Measurements from ENCODE around the gene SLC4A5. TPM values are rescaled to one million over a fixed set of nuclear protein-coding genes. Genes with fewer than 3 reads are reported as not detected.
"Not testable (repeated sequence)": the region's sequence is repeated elsewhere in the genome, so short reads cannot be mapped to it uniquely, and the experiment has no call there.

Gene SLC4A5
- total RNA-seq, 1 donor from 2014 or later: 4.2 TPM

GRCh38 chr2:74347742-74348141, 4.5 kb upstream of the SLC4A5 start:
- no peaks in the 10 kb centered on the region for H3K4me1 ChIP-seq
- H3K9me3 ChIP-seq: no peaks in the 10 kb centered on the region
- H3K27ac ChIP-seq: no peak overlapping the region
- intact Hi-C loops (cut with DNase I): no loop called here
- ATAC-seq (peak; percentile 47 to 49), DNase-seq (peak; percentile 58)
- H3K4me3 ChIP-seq: no peak overlapping the region
- H3K36me3 ChIP-seq: no peaks in the 10 kb centered on the region
- H3K27me3 ChIP-seq (ENCODE audit: low read depth): no peaks in the 10 kb centered on the region
- TF ChIP-seq CTCF (IDR thresholded peaks at IDR 0.05): no peak

- TF ChIP-seq CTCF (IDR thresholded peaks at IDR 0.05): no peak
- Histone ChIP-seq H3K9me3 (no peaks in the 10 kb centered on the region), H3K36me3 (no peaks in the 10 kb centered on the region), H3K4me1 (no peaks in the 10 kb centered on the region), H3K27me3 (ENCODE audit: low read depth) (no peaks in the 10 kb centered on the region), H3K27ac (no peak overlapping the region), H3K4me3 (no peak overlapping the region)
- ATAC-seq (no peak), DNase-seq (no peak)
- intact Hi-C loops (cut with DNase I): no loop called here
Measured at GRCh38 chr2:74347303-74347702, 4.1 kb upstream of the SLC4A5 start.

GRCh38 chr2:74345272-74345943, 2.2 kb upstream of the SLC4A5 start:
- DNase-seq (no peak), ATAC-seq (no peak)
- Histone ChIP-seq H3K9me3 (no peaks in the 10 kb centered on the region), H3K27ac (no peak overlapping the region), H3K4me1 (no peaks in the 10 kb centered on the region), H3K36me3 (no peaks in the 10 kb centered on the region), H3K4me3 (no peak overlapping the region), H3K27me3 (ENCODE audit: low read depth) (no peaks in the 10 kb centered on the region)
- TF ChIP-seq CTCF (IDR thresholded peaks at IDR 0.05): no peak
- intact Hi-C loops (cut with DNase I): no loop called here

GRCh38 chr2:74336227-74336626, 7.0 kb downstream of the SLC4A5 start:
- H3K4me1 ChIP-seq; H3K9me3 ChIP-seq; DNase-seq; H3K36me3 ChIP-seq; ATAC-seq; H3K27me3 ChIP-seq (ENCODE audit: low read depth); H3K4me3 ChIP-seq; intact Hi-C loops (cut with DNase I); H3K27ac ChIP-seq: not testable (repeated sequence)

GRCh38 chr2:74334931-74335333, 8.3 kb downstream of the SLC4A5 start:
- Histone ChIP-seq H3K27me3 (ENCODE audit: low read depth) (no peaks in the 10 kb centered on the region), H3K9me3 (no peaks in the 10 kb centered on the region), H3K4me3 (no peak overlapping the region), H3K36me3 (no peaks in the 10 kb centered on the region), H3K27ac (no peak overlapping the region), H3K4me1 (no peaks in the 10 kb centered on the region)
- intact Hi-C loops (cut with DNase I): no loop called here
- TF ChIP-seq CTCF (IDR thresholded peaks at IDR 0.05): peak; percentile 98
- ATAC-seq (peak; percentile 91), DNase-seq (peak; percentile 75)

- Histone ChIP-seq H3K4me3 (no peak overlapping the region), H3K27me3 (ENCODE audit: low read depth) (no peaks in the 10 kb centered on the region), H3K4me1 (no peaks in the 10 kb centered on the region), H3K36me3 (no peaks in the 10 kb centered on the region), H3K27ac (no peak overlapping the region), H3K9me3 (no peaks in the 10 kb centered on the region)
- ATAC-seq: no peak
- no peak for DNase-seq
- no peak for TF ChIP-seq CTCF (IDR thresholded peaks at IDR 0.05)
- intact Hi-C loops (cut with DNase I): no loop called here
Measured at GRCh38 chr2:74333896-74334586, 9.2 kb downstream of the SLC4A5 start.
